HCT116 (cell line): ENCODE data around the gene OPCML. TPM values are rescaled to one million over a fixed set of nuclear protein-coding genes. Genes with fewer than 3 reads are reported as not detected.

Source experiments
- ATAC-seq: fragments of 200-7000 bp; cut with Tn5 transposase; 2 replicates; pipeline ENCODE4 v1.9.1; 2020; ENCODE audit warnings: mild to moderate bottlenecking, moderate library complexity
- BruUV-seq: library from RNA; stranded (reverse); fragments of 400-500 nt; replicated peaks from 2 replicates; lab custom pipeline; 2021; lab: Mats Ljungman, UMichigan
- CTCF ChIA-PET: fragments of 300-600 bp; sonication (Branson Sonifier 250); formaldehyde crosslinking; loops from one replicate; lab custom pipeline; 2021; ENCODE audit warnings: antibody characterized with exemption; lab: Charles Lee
- POLR2A ChIA-PET: fragments of 300-600, 350-600 bp; sonication (Branson Sonifier 250); formaldehyde crosslinking; loops from one replicate; lab custom pipeline; 2021; ENCODE audit warnings: antibody characterized with exemption; lab: Charles Lee
- RAD21 ChIA-PET, 2 experiments: fragments of 300-600 bp; sonication (Branson Sonifier 250); formaldehyde crosslinking; loops; one replicate each; lab custom pipeline; 2023; ENCODE audit warnings: low total read pairs in 2 of 2; ENCODE audit not compliant: uncharacterized antibody in 2 of 2, unreplicated experiment in 2 of 2, low non-redundant PET in 1 of 2; lab: Charles Lee
- DNase-seq: peaks from one replicate; pipeline ENCODE4 v3.0.0-alpha.2; 2010; ENCODE audit warnings: low read depth, low spot score
- H2AFZ ChIP-seq: fragments of 200-600 bp; shearing (Covaris generic), sonication (generic); 2 replicates; pipeline ENCODE4 v1.6.1; 2017; ENCODE audit warnings: low read depth, mixed run types, mixed read lengths, antibody characterized with exemption, low read length; ENCODE audit not compliant: poor library complexity, severe bottlenecking
- H3K27ac ChIP-seq: 2 replicates; pipeline ENCODE4 v1.5.1; 2012; ENCODE audit warnings: low read depth, low read length
- H3K27me3 ChIP-seq: fragments of 200-600 bp; sonication (generic); 2 replicates; pipeline ENCODE4 v1.6.1; 2016; ENCODE audit warnings: mixed run types, low read length, mixed read lengths; ENCODE audit not compliant: insufficient read depth
- H3K36me3 ChIP-seq, 2 experiments: fragments of 200-500 bp in 1 of 2; fragments of 200-600 bp in 1 of 2; sonication (Bioruptor generic) in 1 of 2; sonication (generic) in 1 of 2; 2 replicates each; pipeline versions ENCODE4 v1.5.1 to v1.6.1; 2014 to 2016; ENCODE audit warnings: low read length in 2 of 2, inconsistent platforms in 1 of 2, mixed read lengths in 1 of 2, mixed run types in 1 of 2; ENCODE audit not compliant: insufficient read depth in 2 of 2, control insufficient read depth in 1 of 2
- H3K4me1 ChIP-seq, 2 experiments: fragments of 200-600 bp in 1 of 2; sonication (generic) in 1 of 2; 2 replicates each; pipeline versions ENCODE4 v1.5.1 to v1.6.1; 2012 to 2017; ENCODE audit warnings: low read length in 2 of 2, inconsistent platforms in 1 of 2, mild to moderate bottlenecking in 1 of 2, mixed read lengths in 1 of 2, mixed run types in 1 of 2, moderate library complexity in 1 of 2; ENCODE audit not compliant: insufficient read depth in 2 of 2, control insufficient read depth in 1 of 2
- H3K4me2 ChIP-seq: fragments of 200-600 bp; sonication (generic); 2 replicates; pipeline ENCODE4 v1.6.1; 2017; ENCODE audit warnings: mixed run types, low read length, mixed read lengths
- H3K4me3 ChIP-seq, 2 experiments: fragments of 200-600 bp in 1 of 2; sonication (generic) in 1 of 2; replicated peaks in 1 of 2; 2 replicates each; pipeline ENCODE4 v1.5.1; 2011 to 2016; ENCODE audit warnings: low read length in 2 of 2, control low read depth in 1 of 2, low read depth in 1 of 2, mild to moderate bottlenecking in 1 of 2, mixed read lengths in 1 of 2, mixed run types in 1 of 2
- H3K79me2 ChIP-seq: fragments of 200-600 bp; sonication (generic); 2 replicates; pipeline ENCODE4 v1.6.1; 2017; ENCODE audit warnings: mild to moderate bottlenecking, mixed run types, low read length, moderate library complexity, mixed read lengths; ENCODE audit not compliant: insufficient read depth
- H3K9ac ChIP-seq: fragments of 200-600 bp; sonication (generic); 2 replicates; pipeline ENCODE4 v1.6.1; 2016; ENCODE audit warnings: low read length, mixed read lengths
- H3K9me2 ChIP-seq: fragments of 200-600 bp; sonication (generic), shearing (Covaris generic); 2 replicates; pipeline ENCODE4 v1.6.1; 2017; ENCODE audit warnings: mixed run types, mild to moderate bottlenecking, moderate library complexity; ENCODE audit not compliant: insufficient read depth
- H3K9me3 ChIP-seq, 2 experiments: fragments of 200-500 bp in 1 of 2; fragments of 200-600 bp in 1 of 2; sonication (Bioruptor generic) in 1 of 2; sonication (generic) in 1 of 2; 2 replicates each; pipeline ENCODE4 v1.6.1; 2014 to 2017; ENCODE audit warnings: low read length in 2 of 2, mixed read lengths in 2 of 2, inconsistent platforms in 1 of 2, low read depth in 1 of 2, mild to moderate bottlenecking in 1 of 2, mixed run types in 1 of 2, moderate library complexity in 1 of 2; ENCODE audit not compliant: control insufficient read depth in 1 of 2, insufficient read depth in 1 of 2
- H4K20me1 ChIP-seq: fragments of 200-600 bp; sonication (generic), shearing (Covaris generic); 2 replicates; pipeline ENCODE4 v1.6.1; 2017; ENCODE audit warnings: mixed run types, mild to moderate bottlenecking, moderate library complexity; ENCODE audit not compliant: insufficient read depth
- CBX3 ChIP-seq: IDR thresholded peaks from 2 replicates; pipeline ENCODE4 v1.6.1; 2012; ENCODE audit warnings: low read depth
- CEBPB ChIP-seq: IDR thresholded peaks from 2 replicates; pipeline ENCODE4 v1.6.1; 2012; ENCODE audit warnings: low read depth
- CTCF ChIP-seq, 3 experiments: fragments of 200-600 bp in 1 of 3; sonication (generic) in 1 of 3; IDR thresholded peaks in 2 of 3; conservative IDR thresholded peaks in 1 of 3; 2 replicates each; pipeline ENCODE4 v1.5.1; 2012 to 2017; ENCODE audit warnings: low read depth in 2 of 3, low read length in 2 of 3, antibody characterized with exemption in 1 of 3, borderline replicate concordance in 1 of 3, control low read depth in 1 of 3, mild to moderate bottlenecking in 1 of 3, mixed read lengths in 1 of 3, mixed run types in 1 of 3, moderate library complexity in 1 of 3; ENCODE audit not compliant: insufficient read depth in 1 of 3
- EGR1 ChIP-seq: IDR thresholded peaks from 2 replicates; pipeline ENCODE4 v1.6.1; 2012; ENCODE audit warnings: low read depth
- ELF1 ChIP-seq: IDR thresholded peaks from 2 replicates; pipeline ENCODE4 v1.6.1; 2012; ENCODE audit warnings: low read depth, borderline replicate concordance
- EZH2 ChIP-seq: fragments of 200-600 bp; sonication (generic); IDR thresholded peaks from 2 replicates; pipeline ENCODE4 v1.6.1; 2017; ENCODE audit warnings: antibody characterized with exemption, mixed run types
- EZH2phosphoT487 ChIP-seq: fragments of 200-600 bp; IDR thresholded peaks from 2 replicates; pipeline ENCODE4 v1.6.1; 2018; ENCODE audit warnings: antibody characterized with exemption, borderline replicate concordance
- FOSL1 ChIP-seq: IDR thresholded peaks from 2 replicates; pipeline ENCODE4 v1.6.1; 2012; ENCODE audit warnings: low read depth
- JUND ChIP-seq: IDR thresholded peaks from 2 replicates; pipeline ENCODE4 v1.6.1; 2012
- POLR2AphosphoS5 ChIP-seq: IDR thresholded peaks from 2 replicates; pipeline ENCODE4 v1.6.1; 2011; ENCODE audit warnings: mild to moderate bottlenecking, low read depth, low read length, moderate library complexity
- RAD21 ChIP-seq: IDR thresholded peaks from 2 replicates; pipeline ENCODE4 v1.6.1; 2012; ENCODE audit warnings: low read depth, mild to moderate bottlenecking
- REST ChIP-seq: IDR thresholded peaks from 2 replicates; pipeline ENCODE4 v1.6.1; 2012; ENCODE audit warnings: low read depth
- SP1 ChIP-seq: IDR thresholded peaks from 2 replicates; pipeline ENCODE4 v1.6.1; 2012; ENCODE audit warnings: low read depth
- SRF ChIP-seq: IDR thresholded peaks from 2 replicates; pipeline ENCODE4 v1.6.1; 2012; ENCODE audit warnings: low read depth
- YY1 ChIP-seq: IDR thresholded peaks from 2 replicates; pipeline ENCODE4 v1.6.1; 2011; ENCODE audit warnings: low read length, low read depth, moderate library complexity, mild to moderate bottlenecking; ENCODE audit not compliant: insufficient replicate concordance; ENCODE audit errors: extremely low read depth
- ZBTB33 ChIP-seq: IDR thresholded peaks from 2 replicates; pipeline ENCODE4 v1.6.1; 2011; ENCODE audit warnings: mild to moderate bottlenecking, low read length, moderate library complexity; ENCODE audit not compliant: insufficient replicate concordance; ENCODE audit errors: extremely low read depth
- ZFX ChIP-seq: fragments of 450-650 bp; IDR thresholded peaks from 2 replicates; pipeline ENCODE4 v1.6.1; 2017
- intact Hi-C: fragments of 100-400 bp; cut with micrococcal nuclease; formaldehyde crosslinking; loops from 2 replicates; pipeline ENCODE4 v1.10.0; 2022
- total RNA-seq: library from RNA; stranded (reverse); gene quantifications from one replicate; pipeline ENCODE4 v1.2.1, GENCODE V29; 2021; ENCODE audit not compliant: unreplicated experiment

OPCML gene
- total RNA-seq, 1 experiment from 2014 or later: not detected

- no TSS peak for BruUV-seq
- no peaks in the 10 kb centered on the region for H4K20me1 ChIP-seq
- TF ChIP-seq CEBPB (no peak), FOSL1 (no peak), ZFX (no peak), EGR1 (no peak), JUND (no peak), REST (no peak), ZBTB33 (no peak), SRF (no peak), RAD21 (no peak), POLR2AphosphoS5 (no peak), ELF1 (no peak), YY1 (no peak), SP1 (no peak), CTCF (IDR thresholded peaks at IDR 0.05 in 2 of 3, conservative IDR thresholded peaks at IDR 0.05 in 1 of 3; ENCODE audit: borderline replicate concordance in 1 of 3, insufficient read depth in 1 of 3, low read depth in 2 of 3, low read length in 2 of 3) (no peak), EZH2 (no peak), EZH2phosphoT487 (no peak), CBX3 (no peak)
- TF ChIP-seq, all 23 proteins: peak for 0
- H3K4me1 ChIP-seq: no peaks in the 10 kb centered on the region
- no peak overlapping the region for H3K27ac ChIP-seq
- H3K79me2 ChIP-seq: no peaks in the 10 kb centered on the region
- H3K9ac ChIP-seq: no peak overlapping the region
- no peak for DNase-seq
- no peak for ATAC-seq
- H3K4me2 ChIP-seq: no peak overlapping the region
- ChIA-PET CTCF (no interaction called here), RAD21 (no interaction called here), POLR2A (no interaction called here)
- no peak overlapping the region for H2AFZ ChIP-seq
- peaks cover 4 to 29% of the 10 kb centered on the region in 2 experiments; a peak in 2 of 4 replicates for H3K9me3 ChIP-seq
- intact Hi-C loops: no loop called here
- no peaks in the 10 kb centered on the region for H3K9me2 ChIP-seq
- H3K4me3 ChIP-seq: no peak overlapping the region
- no peaks in the 10 kb centered on the region for H3K27me3 ChIP-seq
- H3K36me3 ChIP-seq: no peaks in the 10 kb centered on the region
Measured at GRCh38 chr11:132721526-132721925, 810.8 kb downstream of the OPCML start.
